Hematopoietic multipotent progenitor cell treated with erythropoietin and hydrocortisone succinate and interleukin-3 and kit ligand, for 6 days (in vitro differentiated cells): Measurements from ENCODE around the gene OR51S1.
"Not testable (repeated sequence)": the region's sequence is repeated elsewhere in the genome, so short reads cannot be mapped to it uniquely, and the experiment has no call there.

Experiments
- DNase-seq: peaks from one replicate; pipeline ENCODE4 v3.0.0-alpha.2; 2015

OR51S1 gene

GRCh38 chr11:4804280-4804679 is 44.7 kb downstream of the OR51S1 start, which contains the start of gene OR52R1:
TSS of gene OR52R1 (minus strand) at chr11:4804380. CDS start at chr11:4804380, 0 bp downstream.
- DNase-seq: no peak

GRCh38 chr11:4801316-4801715 is 47.7 kb downstream of the OR51S1 start:
- DNase-seq: not testable (repeated sequence)

- no peak for DNase-seq
Measured at GRCh38 chr11:4798427-4799183, 50.4 kb downstream of the OR51S1 start.
